Neural cell (in vitro differentiated cells): ENCODE data around the gene PTPRD. TPM values are rescaled to one million over a fixed set of nuclear protein-coding genes. Genes with fewer than 3 reads are reported as not detected.

Experiments
- H2AFZ ChIP-seq: fragments of 200-600, 300-800 bp; sonication (generic), shearing (Covaris generic); 2 replicates; pipeline ENCODE4 v1.6.0; 2014; ENCODE audit warnings: low read depth, mild to moderate bottlenecking, antibody characterized with exemption, low read length, moderate library complexity
- H3F3A ChIP-seq: fragments of 200-600 bp; shearing (Covaris generic); 2 replicates; pipeline ENCODE4 v1.6.1; 2016; ENCODE audit warnings: mild to moderate bottlenecking, moderate library complexity, mixed read lengths, antibody characterized with exemption, low read length; ENCODE audit not compliant: insufficient read depth, poor library complexity, severe bottlenecking
- H3K27ac ChIP-seq: fragments of 200-600, 300-800 bp; sonication (generic), shearing (Covaris generic); 2 replicates; pipeline ENCODE4 v1.5.1; 2014; ENCODE audit warnings: mild to moderate bottlenecking, low read length, moderate library complexity
- H3K27me3 ChIP-seq: fragments of 300-800, 200-600 bp; sonication (generic), shearing (Covaris generic); 2 replicates; pipeline ENCODE4 v1.6.0; 2014; ENCODE audit warnings: mild to moderate bottlenecking, low read depth, low read length, moderate library complexity; ENCODE audit not compliant: insufficient read depth
- H3K36me3 ChIP-seq: fragments of 300-800, 200-600 bp; sonication (generic), shearing (Covaris generic); 2 replicates; pipeline ENCODE4 v1.5.1; 2014; ENCODE audit warnings: mild to moderate bottlenecking, antibody characterized with exemption, low read length, moderate library complexity; ENCODE audit not compliant: insufficient read depth
- H3K4me2 ChIP-seq: fragments of 300-800, 200-600 bp; sonication (generic), shearing (Covaris generic); 2 replicates; pipeline ENCODE4 v1.6.0; 2014; ENCODE audit warnings: mild to moderate bottlenecking, low read length
- H3K4me3 ChIP-seq: fragments of 300-800, 200-600 bp; sonication (generic), shearing (Covaris generic); 2 replicates; pipeline ENCODE4 v1.5.1; 2014; ENCODE audit warnings: mild to moderate bottlenecking, low read length, moderate library complexity
- H3K79me2 ChIP-seq: fragments of 200-600 bp; shearing (Covaris generic); replicated peaks from 2 replicates; pipeline ENCODE4 v1.6.0; 2014; ENCODE audit warnings: mild to moderate bottlenecking, low read length, moderate library complexity; ENCODE audit not compliant: insufficient read depth
- H3K9ac ChIP-seq: fragments of 300-800, 200-600 bp; sonication (generic), shearing (Covaris generic); 2 replicates; pipeline ENCODE4 v1.6.1; 2016; ENCODE audit warnings: mild to moderate bottlenecking, low read length, mixed read lengths
- H3K9me2 ChIP-seq: fragments of 200-600 bp; shearing (Covaris generic); 2 replicates; pipeline ENCODE4 v1.6.1; 2016; ENCODE audit warnings: mild to moderate bottlenecking, low read length, mixed read lengths; ENCODE audit not compliant: insufficient read depth
- H3K9me3 ChIP-seq: fragments of 200-600, 300-800 bp; sonication (generic), shearing (Covaris generic); 2 replicates; pipeline ENCODE4 v1.6.1; 2016; ENCODE audit warnings: mild to moderate bottlenecking, mixed run types, low read length, moderate library complexity, mixed read lengths
- H4K20me1 ChIP-seq: fragments of 200-600 bp; shearing (Covaris generic); 2 replicates; pipeline ENCODE4 v1.6.1; 2016; ENCODE audit warnings: mild to moderate bottlenecking, mixed run types; ENCODE audit not compliant: insufficient read depth
- EP300 ChIP-seq: fragments of 450-650 bp; conservative IDR thresholded peaks from 2 replicates; pipeline ENCODE4 v1.6.1; 2014; ENCODE audit warnings: antibody characterized with exemption, mild to moderate bottlenecking, moderate library complexity; ENCODE audit not compliant: poor library complexity, severe bottlenecking
- EZH2 ChIP-seq: fragments of 200-600, 300-800 bp; shearing (Covaris generic), sonication (generic); IDR thresholded peaks from 2 replicates; pipeline ENCODE4 v1.6.1; 2014; ENCODE audit warnings: antibody characterized with exemption, low read length, borderline replicate concordance, mild to moderate bottlenecking; ENCODE audit not compliant: insufficient read depth, poor library complexity, severe bottlenecking
- MXI1 ChIP-seq: fragments of 450-650 bp; conservative IDR thresholded peaks from 2 replicates; pipeline ENCODE4 v1.6.1; 2014; ENCODE audit warnings: antibody characterized with exemption, mild to moderate bottlenecking; ENCODE audit not compliant: poor library complexity, severe bottlenecking
- POLR2AphosphoS5 ChIP-seq: IDR thresholded peaks from 2 replicates; pipeline ENCODE4 v1.6.1; 2012
- RAD21 ChIP-seq: fragments of 450-650 bp; conservative IDR thresholded peaks from 2 replicates; pipeline ENCODE4 v1.6.1; 2014; ENCODE audit warnings: antibody characterized with exemption, mild to moderate bottlenecking, moderate library complexity
- SMC3 ChIP-seq: fragments of 450-650 bp; conservative IDR thresholded peaks from 2 replicates; pipeline ENCODE4 v1.6.1; 2014; ENCODE audit warnings: antibody characterized with exemption, mild to moderate bottlenecking, moderate library complexity; ENCODE audit not compliant: poor library complexity
- TAF1 ChIP-seq: IDR thresholded peaks from 2 replicates; pipeline ENCODE4 v1.6.1; 2012; ENCODE audit warnings: low read depth
- polyA plus RNA-seq: library from polyadenylated mRNA; depleted of rRNA; stranded (reverse); fragments of >200 nt; gene quantifications from 2 replicates; pipeline ENCODE4 v1.2.3, GENCODE V29; 2014
- TF ChIP-seq, protein P1 (sequence below): fragments of 450-650 bp; IDR thresholded peaks from 2 replicates; pipeline ENCODE4 v1.5.1; 2014; ENCODE audit warnings: antibody characterized with exemption, mild to moderate bottlenecking, moderate library complexity; ENCODE audit not compliant: poor library complexity, severe bottlenecking
- TF ChIP-seq, protein P2 (sequence below): IDR thresholded peaks from 2 replicates; pipeline ENCODE4 v1.6.1; 2012; ENCODE audit warnings: borderline replicate concordance

PTPRD gene
- polyA plus RNA-seq, 1 donor from 2014 or later = 143 TPM

DNA sequence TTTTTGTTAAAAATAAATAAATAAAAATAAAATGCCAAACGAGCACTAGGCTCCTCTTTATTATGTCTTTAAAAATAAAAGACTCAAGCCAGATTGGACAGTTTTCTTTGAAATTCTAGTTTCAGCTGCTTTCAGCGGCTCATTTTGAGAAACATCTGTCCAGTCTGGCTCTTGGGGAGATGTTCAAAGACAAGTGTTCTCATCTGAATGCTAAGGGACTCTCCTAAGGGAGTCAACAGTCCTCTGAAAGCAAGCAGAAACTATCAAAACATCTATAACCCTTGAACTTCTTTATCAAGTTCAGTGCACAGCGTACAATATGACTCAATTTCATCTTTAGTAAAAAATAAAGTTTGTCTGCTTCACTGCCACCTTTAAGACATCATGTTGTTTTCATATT, 1927.0 kb downstream of the PTPRD start:
- Histone ChIP-seq H3K9ac (no peak overlapping the region), H3K27me3 (no peaks in the 10 kb centered on the region), H3K27ac (no peak overlapping the region), H3K79me2 (peaks cover 38% of the 10 kb centered on the region), H2AFZ (no peak overlapping the region), H3K36me3 (no peaks in the 10 kb centered on the region), H3K9me3 (no peaks in the 10 kb centered on the region), H3K4me2 (no peak overlapping the region), H3K9me2 (no peaks in the 10 kb centered on the region), H3K4me3 (no peak overlapping the region), H3F3A (no peaks in the 10 kb centered on the region), H4K20me1 (no peaks in the 10 kb centered on the region)
- no peak for TF ChIP-seq RAD21

DNA sequence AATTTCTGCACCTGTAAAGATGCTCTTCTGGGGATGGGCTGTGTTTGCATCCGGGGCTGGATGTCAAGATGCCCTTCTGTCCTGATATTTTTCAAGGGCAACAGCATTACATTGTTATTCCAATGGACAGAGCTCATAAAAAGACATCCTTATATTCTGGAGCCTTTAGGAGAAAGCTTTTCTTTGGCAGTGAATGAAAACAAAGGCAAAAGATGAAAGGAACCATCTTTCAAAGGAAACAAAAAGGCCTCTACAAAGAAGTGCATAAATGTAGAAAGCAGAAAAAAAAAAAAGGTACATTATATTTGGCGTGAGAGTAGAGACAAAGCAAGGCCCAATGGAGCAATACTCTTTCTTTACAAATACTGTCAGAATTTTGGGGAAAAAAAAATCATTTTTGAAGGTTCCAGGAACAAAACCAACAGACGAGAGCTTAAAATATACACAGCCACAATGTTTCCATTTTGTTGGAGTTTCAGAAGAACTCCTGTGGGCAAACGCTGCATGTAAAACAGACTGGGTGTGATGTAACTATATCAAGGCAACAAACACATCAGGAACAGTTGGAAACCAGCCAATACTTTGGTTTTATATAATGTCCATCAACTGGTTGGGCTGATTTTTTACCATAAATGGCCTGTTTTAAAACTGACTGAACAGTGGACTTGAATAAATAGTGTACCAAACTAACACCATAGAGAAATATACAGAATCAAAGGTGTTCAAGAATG, 1927.7 kb downstream of the PTPRD start:
- Histone ChIP-seq H2AFZ (no peak overlapping the region), H3K27ac (no peak overlapping the region), H3F3A (no peaks in the 10 kb centered on the region), H3K27me3 (no peaks in the 10 kb centered on the region), H3K9ac (no peak overlapping the region), H3K79me2 (peaks cover 44% of the 10 kb centered on the region), H3K4me2 (no peak overlapping the region), H3K9me3 (no peaks in the 10 kb centered on the region), H3K36me3 (no peaks in the 10 kb centered on the region), H3K9me2 (no peaks in the 10 kb centered on the region), H4K20me1 (no peaks in the 10 kb centered on the region), H3K4me3 (no peak overlapping the region)
- TF ChIP-seq, protein P1, sequence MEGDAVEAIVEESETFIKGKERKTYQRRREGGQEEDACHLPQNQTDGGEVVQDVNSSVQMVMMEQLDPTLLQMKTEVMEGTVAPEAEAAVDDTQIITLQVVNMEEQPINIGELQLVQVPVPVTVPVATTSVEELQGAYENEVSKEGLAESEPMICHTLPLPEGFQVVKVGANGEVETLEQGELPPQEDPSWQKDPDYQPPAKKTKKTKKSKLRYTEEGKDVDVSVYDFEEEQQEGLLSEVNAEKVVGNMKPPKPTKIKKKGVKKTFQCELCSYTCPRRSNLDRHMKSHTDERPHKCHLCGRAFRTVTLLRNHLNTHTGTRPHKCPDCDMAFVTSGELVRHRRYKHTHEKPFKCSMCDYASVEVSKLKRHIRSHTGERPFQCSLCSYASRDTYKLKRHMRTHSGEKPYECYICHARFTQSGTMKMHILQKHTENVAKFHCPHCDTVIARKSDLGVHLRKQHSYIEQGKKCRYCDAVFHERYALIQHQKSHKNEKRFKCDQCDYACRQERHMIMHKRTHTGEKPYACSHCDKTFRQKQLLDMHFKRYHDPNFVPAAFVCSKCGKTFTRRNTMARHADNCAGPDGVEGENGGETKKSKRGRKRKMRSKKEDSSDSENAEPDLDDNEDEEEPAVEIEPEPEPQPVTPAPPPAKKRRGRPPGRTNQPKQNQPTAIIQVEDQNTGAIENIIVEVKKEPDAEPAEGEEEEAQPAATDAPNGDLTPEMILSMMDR = no peak
- TF ChIP-seq RAD21 (no peak), MXI1 (no peak), POLR2AphosphoS5 (no peak), SMC3 (no peak), EZH2 (no peak), EP300 (no peak), TAF1 (no peak)
- TF ChIP-seq, protein P2, sequence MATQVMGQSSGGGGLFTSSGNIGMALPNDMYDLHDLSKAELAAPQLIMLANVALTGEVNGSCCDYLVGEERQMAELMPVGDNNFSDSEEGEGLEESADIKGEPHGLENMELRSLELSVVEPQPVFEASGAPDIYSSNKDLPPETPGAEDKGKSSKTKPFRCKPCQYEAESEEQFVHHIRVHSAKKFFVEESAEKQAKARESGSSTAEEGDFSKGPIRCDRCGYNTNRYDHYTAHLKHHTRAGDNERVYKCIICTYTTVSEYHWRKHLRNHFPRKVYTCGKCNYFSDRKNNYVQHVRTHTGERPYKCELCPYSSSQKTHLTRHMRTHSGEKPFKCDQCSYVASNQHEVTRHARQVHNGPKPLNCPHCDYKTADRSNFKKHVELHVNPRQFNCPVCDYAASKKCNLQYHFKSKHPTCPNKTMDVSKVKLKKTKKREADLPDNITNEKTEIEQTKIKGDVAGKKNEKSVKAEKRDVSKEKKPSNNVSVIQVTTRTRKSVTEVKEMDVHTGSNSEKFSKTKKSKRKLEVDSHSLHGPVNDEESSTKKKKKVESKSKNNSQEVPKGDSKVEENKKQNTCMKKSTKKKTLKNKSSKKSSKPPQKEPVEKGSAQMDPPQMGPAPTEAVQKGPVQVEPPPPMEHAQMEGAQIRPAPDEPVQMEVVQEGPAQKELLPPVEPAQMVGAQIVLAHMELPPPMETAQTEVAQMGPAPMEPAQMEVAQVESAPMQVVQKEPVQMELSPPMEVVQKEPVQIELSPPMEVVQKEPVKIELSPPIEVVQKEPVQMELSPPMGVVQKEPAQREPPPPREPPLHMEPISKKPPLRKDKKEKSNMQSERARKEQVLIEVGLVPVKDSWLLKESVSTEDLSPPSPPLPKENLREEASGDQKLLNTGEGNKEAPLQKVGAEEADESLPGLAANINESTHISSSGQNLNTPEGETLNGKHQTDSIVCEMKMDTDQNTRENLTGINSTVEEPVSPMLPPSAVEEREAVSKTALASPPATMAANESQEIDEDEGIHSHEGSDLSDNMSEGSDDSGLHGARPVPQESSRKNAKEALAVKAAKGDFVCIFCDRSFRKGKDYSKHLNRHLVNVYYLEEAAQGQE = no peak
